ENCODE data around the gene CAPRIN1. TPM values are rescaled to one million over a fixed set of nuclear protein-coding genes. Genes with fewer than 3 reads are reported as not detected.

Gene CAPRIN1
- polyA plus RNA-seq, result 10 to 100 TPM; 54.0 to 58.8 TPM

GRCh38 chr11:34051349-34052035 is at the start of gene CAPRIN1:
Gene CAPRIN1, plus strand, starts transcription at chr11:34051731. Its CDS starts 690 bp downstream, at chr11:34052421.
- peaks cover 0 to 2% of the 10 kb centered on the region in 2 donors for H3K4me1 ChIP-seq (ENCODE audit: control insufficient read depth in 2 of 2, insufficient read depth in 2 of 2, low read length in 1 of 2)
- H3K9me3 ChIP-seq (ENCODE audit: control insufficient read depth in 2 of 2, insufficient read depth in 1 of 2, low read depth in 1 of 2, low read length in 1 of 2), result no peaks in the 10 kb centered on the region
- H3K4me3 ChIP-seq (ENCODE audit: low read depth in 1 of 2, low read length in 2 of 2), result peak within 1 kb of the TSS; percentile 78 to 84
- H3K27me3 ChIP-seq (ENCODE audit: control insufficient read depth in 1 of 2, insufficient read depth in 2 of 2, low read length in 2 of 2), result no peaks in the 10 kb centered on the region
- H3K36me3 ChIP-seq (ENCODE audit: control insufficient read depth in 2 of 2, insufficient read depth in 2 of 2, low read length in 1 of 2), result peaks cover 0 to 2% of the 10 kb centered on the region in 2 donors
- H3K27ac ChIP-seq (ENCODE audit: low read depth in 2 of 2, low read length in 1 of 2), result peak within 1 kb of the TSS; percentile 98
- 0 to 1% methylated on average over 50 to 64 of the region's 64 CpGs for WGBS, 2 donors

- Histone ChIP-seq H3K27me3 (ENCODE audit: control insufficient read depth in 1 of 2, insufficient read depth in 2 of 2, low read length in 2 of 2) (no peaks in the 10 kb centered on the region), H3K36me3 (ENCODE audit: control insufficient read depth in 2 of 2, insufficient read depth in 2 of 2, low read length in 1 of 2) (no peaks in the 10 kb centered on the region), H3K27ac (ENCODE audit: low read depth in 2 of 2, low read length in 1 of 2) (no peak overlapping the region), H3K9me3 (ENCODE audit: control insufficient read depth in 2 of 2, insufficient read depth in 1 of 2, low read depth in 1 of 2, low read length in 1 of 2) (no peaks in the 10 kb centered on the region), H3K4me1 (ENCODE audit: control insufficient read depth in 2 of 2, insufficient read depth in 2 of 2, low read length in 1 of 2) (no peaks in the 10 kb centered on the region), H3K4me3 (ENCODE audit: low read depth in 1 of 2, low read length in 2 of 2) (no peak overlapping the region)
- 48 to 49% methylated on average over 4 of the region's 4 CpGs for WGBS, 2 donors
Measured at GRCh38 chr11:34002420-34002819, 49.1 kb upstream of the CAPRIN1 start.

GRCh38 chr11:34004236-34004635 is 47.3 kb upstream of the CAPRIN1 start:
- WGBS, 2 donors, result 83 to 91% methylated on average over 3 of the region's 3 CpGs
- Histone ChIP-seq H3K27ac (ENCODE audit: low read depth in 2 of 2, low read length in 1 of 2) (no peak overlapping the region), H3K27me3 (ENCODE audit: control insufficient read depth in 1 of 2, insufficient read depth in 2 of 2, low read length in 2 of 2) (no peaks in the 10 kb centered on the region), H3K4me3 (ENCODE audit: low read depth in 1 of 2, low read length in 2 of 2) (no peak overlapping the region), H3K36me3 (ENCODE audit: control insufficient read depth in 2 of 2, insufficient read depth in 2 of 2, low read length in 1 of 2) (no peaks in the 10 kb centered on the region), H3K4me1 (ENCODE audit: control insufficient read depth in 2 of 2, insufficient read depth in 2 of 2, low read length in 1 of 2) (no peaks in the 10 kb centered on the region), H3K9me3 (ENCODE audit: control insufficient read depth in 2 of 2, insufficient read depth in 1 of 2, low read depth in 1 of 2, low read length in 1 of 2) (no peaks in the 10 kb centered on the region)

- no peak overlapping the region for H3K4me3 ChIP-seq (ENCODE audit: low read depth in 1 of 2, low read length in 2 of 2)
- no peaks in the 10 kb centered on the region for H3K4me1 ChIP-seq (ENCODE audit: control insufficient read depth in 2 of 2, insufficient read depth in 2 of 2, low read length in 1 of 2)
- no peaks in the 10 kb centered on the region for H3K36me3 ChIP-seq (ENCODE audit: control insufficient read depth in 2 of 2, insufficient read depth in 2 of 2, low read length in 1 of 2)
- H3K27ac ChIP-seq (ENCODE audit: low read depth in 2 of 2, low read length in 1 of 2), result no peak overlapping the region
- no peaks in the 10 kb centered on the region for H3K27me3 ChIP-seq (ENCODE audit: control insufficient read depth in 1 of 2, insufficient read depth in 2 of 2, low read length in 2 of 2)
- WGBS, 2 donors, result 53 to 61% methylated on average over 2 of the region's 2 CpGs
- no peaks in the 10 kb centered on the region for H3K9me3 ChIP-seq (ENCODE audit: control insufficient read depth in 2 of 2, insufficient read depth in 1 of 2, low read depth in 1 of 2, low read length in 1 of 2)
Measured at GRCh38 chr11:34006876-34007275, 44.7 kb upstream of the CAPRIN1 start.

GRCh38 chr11:34012734-34013133 is 38.8 kb upstream of the CAPRIN1 start:
- Histone ChIP-seq H3K9me3 (ENCODE audit: control insufficient read depth in 2 of 2, insufficient read depth in 1 of 2, low read depth in 1 of 2, low read length in 1 of 2) (no peaks in the 10 kb centered on the region), H3K27me3 (ENCODE audit: control insufficient read depth in 1 of 2, insufficient read depth in 2 of 2, low read length in 2 of 2) (no peaks in the 10 kb centered on the region), H3K36me3 (ENCODE audit: control insufficient read depth in 2 of 2, insufficient read depth in 2 of 2, low read length in 1 of 2) (no peaks in the 10 kb centered on the region), H3K4me3 (ENCODE audit: low read depth in 1 of 2, low read length in 2 of 2) (no peak overlapping the region), H3K4me1 (ENCODE audit: control insufficient read depth in 2 of 2, insufficient read depth in 2 of 2, low read length in 1 of 2) (no peaks in the 10 kb centered on the region), H3K27ac (ENCODE audit: low read depth in 2 of 2, low read length in 1 of 2) (no peak overlapping the region)
- WGBS, 2 donors, result 88 to 100% methylated on average over 1 of the region's 1 CpG

- H3K27me3 ChIP-seq (ENCODE audit: control insufficient read depth in 1 of 2, insufficient read depth in 2 of 2, low read length in 2 of 2), result no peaks in the 10 kb centered on the region
- H3K9me3 ChIP-seq (ENCODE audit: control insufficient read depth in 2 of 2, insufficient read depth in 1 of 2, low read depth in 1 of 2, low read length in 1 of 2), result no peaks in the 10 kb centered on the region
- H3K4me3 ChIP-seq (ENCODE audit: low read depth in 1 of 2, low read length in 2 of 2), result no peak overlapping the region
- no peaks in the 10 kb centered on the region for H3K4me1 ChIP-seq (ENCODE audit: control insufficient read depth in 2 of 2, insufficient read depth in 2 of 2, low read length in 1 of 2)
- no peaks in the 10 kb centered on the region for H3K36me3 ChIP-seq (ENCODE audit: control insufficient read depth in 2 of 2, insufficient read depth in 2 of 2, low read length in 1 of 2)
- H3K27ac ChIP-seq (ENCODE audit: low read depth in 2 of 2, low read length in 1 of 2), result no peak overlapping the region
- 83 to 86% methylated on average over 4 of the region's 4 CpGs for WGBS, 2 donors
Measured at GRCh38 chr11:34013898-34014571, 37.5 kb upstream of the CAPRIN1 start.

GRCh38 chr11:34021977-34022735 is 29.4 kb upstream of the CAPRIN1 start:
- Histone ChIP-seq H3K27ac (ENCODE audit: low read depth in 2 of 2, low read length in 1 of 2) (no peak overlapping the region), H3K4me3 (ENCODE audit: low read depth in 1 of 2, low read length in 2 of 2) (no peak overlapping the region), H3K9me3 (ENCODE audit: control insufficient read depth in 2 of 2, insufficient read depth in 1 of 2, low read depth in 1 of 2, low read length in 1 of 2) (no peaks in the 10 kb centered on the region), H3K4me1 (ENCODE audit: control insufficient read depth in 2 of 2, insufficient read depth in 2 of 2, low read length in 1 of 2) (no peaks in the 10 kb centered on the region), H3K36me3 (ENCODE audit: control insufficient read depth in 2 of 2, insufficient read depth in 2 of 2, low read length in 1 of 2) (no peaks in the 10 kb centered on the region), H3K27me3 (ENCODE audit: control insufficient read depth in 1 of 2, insufficient read depth in 2 of 2, low read length in 2 of 2) (no peaks in the 10 kb centered on the region)
- 79 to 84% methylated on average over 3 of the region's 3 CpGs for WGBS, 2 donors

- 89 to 91% methylated on average over 14 of the region's 14 CpGs for WGBS, 2 donors
- Histone ChIP-seq H3K27me3 (ENCODE audit: control insufficient read depth in 1 of 2, insufficient read depth in 2 of 2, low read length in 2 of 2) (no peaks in the 10 kb centered on the region), H3K4me1 (ENCODE audit: control insufficient read depth in 2 of 2, insufficient read depth in 2 of 2, low read length in 1 of 2) (no peaks in the 10 kb centered on the region), H3K4me3 (ENCODE audit: low read depth in 1 of 2, low read length in 2 of 2) (no peak overlapping the region), H3K36me3 (ENCODE audit: control insufficient read depth in 2 of 2, insufficient read depth in 2 of 2, low read length in 1 of 2) (no peaks in the 10 kb centered on the region), H3K9me3 (ENCODE audit: control insufficient read depth in 2 of 2, insufficient read depth in 1 of 2, low read depth in 1 of 2, low read length in 1 of 2) (no peaks in the 10 kb centered on the region), H3K27ac (ENCODE audit: low read depth in 2 of 2, low read length in 1 of 2) (no peak overlapping the region)
Measured at GRCh38 chr11:34026432-34026831, 25.1 kb upstream of the CAPRIN1 start.

- Histone ChIP-seq H3K4me1 (ENCODE audit: control insufficient read depth in 2 of 2, insufficient read depth in 2 of 2, low read length in 1 of 2) (no peaks in the 10 kb centered on the region), H3K4me3 (ENCODE audit: low read depth in 1 of 2, low read length in 2 of 2) (no peak overlapping the region), H3K27ac (ENCODE audit: low read depth in 2 of 2, low read length in 1 of 2) (no peak overlapping the region), H3K9me3 (ENCODE audit: control insufficient read depth in 2 of 2, insufficient read depth in 1 of 2, low read depth in 1 of 2, low read length in 1 of 2) (no peaks in the 10 kb centered on the region), H3K27me3 (ENCODE audit: control insufficient read depth in 1 of 2, insufficient read depth in 2 of 2, low read length in 2 of 2) (no peaks in the 10 kb centered on the region), H3K36me3 (ENCODE audit: control insufficient read depth in 2 of 2, insufficient read depth in 2 of 2, low read length in 1 of 2) (no peaks in the 10 kb centered on the region)
- 55 to 63% methylated on average over 10 of the region's 10 CpGs for WGBS, 2 donors
Measured at GRCh38 chr11:34027516-34028408, 23.8 kb upstream of the CAPRIN1 start.
